Stimulated activated CD4-positive, alpha-beta T cell treated with anti-CD3 and anti-CD28 coated beads, TNF-alpha, amount 100 ng/mL, for 24 hours (primary cell): ENCODE measurements around the gene RETNLB.

Experiments used
- DNase-seq, 3 experiments: peaks; one replicate each; pipeline ENCODE4 v3.0.0-alpha.2; 2020; ENCODE audit warnings: low read depth in 3 of 3

Gene RETNLB, protein sequence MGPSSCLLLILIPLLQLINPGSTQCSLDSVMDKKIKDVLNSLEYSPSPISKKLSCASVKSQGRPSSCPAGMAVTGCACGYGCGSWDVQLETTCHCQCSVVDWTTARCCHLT

DNA sequence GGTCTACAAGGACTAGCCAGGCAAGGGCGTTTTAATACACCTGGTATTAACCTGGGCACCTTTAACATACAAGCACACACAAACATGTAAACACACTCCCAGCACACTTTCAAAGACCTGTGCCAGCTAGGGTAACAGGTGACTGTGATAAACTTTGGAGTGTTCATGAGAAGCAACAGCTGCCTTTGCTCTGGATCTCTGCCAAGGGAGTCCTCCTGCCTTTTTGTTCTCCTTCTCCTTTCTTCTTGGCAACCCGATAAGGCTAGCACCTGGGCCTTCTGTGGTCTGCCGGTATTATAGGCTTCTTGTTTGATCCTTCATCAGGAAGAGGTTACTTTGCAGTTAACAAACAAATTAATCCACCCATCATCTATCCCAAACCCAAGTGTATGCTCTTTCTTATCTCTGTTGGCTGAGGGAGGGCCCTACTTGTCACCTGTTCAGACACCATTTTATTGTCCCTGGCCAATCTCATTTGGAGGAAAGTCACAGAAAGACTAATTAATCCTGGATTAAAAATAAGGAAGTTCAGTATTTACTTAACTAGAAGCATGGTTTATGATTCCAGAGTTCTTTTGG is at the start of gene RETNLB:
Gene RETNLB, minus strand, starts transcription at position 7 of the 579 bp plus-strand sequence. CDS start 225 bp downstream, outside the sequence.
- no peak for DNase-seq

DNA sequence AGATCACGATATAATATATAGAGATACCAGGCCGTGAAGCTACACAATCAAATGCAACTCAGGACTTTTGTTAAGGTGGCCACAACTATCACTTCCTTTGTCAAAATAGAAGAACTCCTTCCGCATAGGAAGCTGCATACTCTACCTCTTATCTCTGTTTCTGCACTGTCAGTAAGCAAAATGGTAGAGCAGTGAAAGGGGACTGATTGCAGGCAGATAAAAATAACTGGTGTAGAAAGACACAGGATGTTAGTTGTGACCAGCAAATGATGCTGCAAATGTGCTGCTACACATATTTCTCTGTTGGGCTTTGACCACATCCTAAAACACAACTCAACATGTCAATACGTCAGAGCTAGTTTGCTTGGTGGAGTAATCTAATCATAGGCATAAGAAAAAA is 49.1 kb upstream of the RETNLB start:
- DNase-seq = no peak

DNA sequence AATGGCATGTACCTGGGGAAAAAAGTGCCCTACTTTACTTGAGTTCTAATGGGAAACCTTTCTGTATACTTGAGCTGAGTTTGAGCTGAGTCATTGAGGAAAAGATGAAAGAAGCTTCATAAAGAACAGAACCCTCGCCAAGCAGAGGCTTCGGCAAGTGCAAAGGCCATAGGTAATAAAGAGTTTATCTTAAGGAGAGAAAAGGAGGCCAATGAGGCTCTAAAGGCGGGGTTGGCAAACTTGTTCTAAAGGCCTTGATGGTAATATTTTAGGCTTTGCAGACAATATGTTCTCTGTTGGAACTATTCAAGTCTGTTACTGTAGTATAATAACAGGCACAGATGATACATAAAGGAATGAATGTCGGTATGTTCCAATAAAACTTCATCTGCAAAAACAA is 47.8 kb upstream of the RETNLB start:
- DNase-seq = no peak

DNA sequence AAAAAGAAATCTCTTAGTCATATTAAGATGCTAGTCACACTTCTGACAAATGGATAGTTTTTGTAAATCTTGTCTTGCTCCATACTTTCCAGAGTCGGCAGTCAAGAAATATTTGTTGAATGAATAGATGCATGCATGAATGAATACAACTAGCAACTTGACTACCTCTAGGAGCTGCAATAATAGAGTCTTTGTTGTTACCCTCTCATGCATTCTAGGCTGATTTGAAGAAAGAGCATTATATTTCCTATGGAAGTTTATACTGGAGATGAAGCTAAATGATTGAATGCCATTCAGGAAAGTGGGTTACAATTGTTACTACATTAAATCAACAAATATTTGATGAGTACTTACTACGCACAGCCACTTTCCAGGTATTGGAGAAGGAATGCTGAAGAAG is 47.2 kb upstream of the RETNLB start:
- no peak for DNase-seq

DNA sequence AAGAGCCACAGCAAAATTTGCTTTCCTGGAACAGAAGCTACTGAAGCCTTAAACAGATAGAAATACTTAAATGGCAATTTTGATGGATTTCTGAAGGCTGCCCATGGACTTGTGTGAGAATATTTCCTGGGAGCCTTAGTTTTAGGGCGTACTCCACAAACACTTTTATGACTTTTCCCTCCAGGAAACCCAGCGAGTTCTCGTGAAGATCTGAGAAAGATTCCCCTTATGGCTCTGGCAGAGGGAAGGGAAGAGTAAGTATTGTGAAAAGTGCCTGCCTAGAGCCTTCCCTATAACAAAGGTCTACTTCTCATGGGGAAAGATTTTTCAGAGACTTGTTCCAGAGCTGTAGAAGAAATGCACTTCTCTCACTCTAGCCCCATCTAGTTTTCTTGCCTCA is 34.3 kb upstream of the RETNLB start:
- no peak for DNase-seq

DNA sequence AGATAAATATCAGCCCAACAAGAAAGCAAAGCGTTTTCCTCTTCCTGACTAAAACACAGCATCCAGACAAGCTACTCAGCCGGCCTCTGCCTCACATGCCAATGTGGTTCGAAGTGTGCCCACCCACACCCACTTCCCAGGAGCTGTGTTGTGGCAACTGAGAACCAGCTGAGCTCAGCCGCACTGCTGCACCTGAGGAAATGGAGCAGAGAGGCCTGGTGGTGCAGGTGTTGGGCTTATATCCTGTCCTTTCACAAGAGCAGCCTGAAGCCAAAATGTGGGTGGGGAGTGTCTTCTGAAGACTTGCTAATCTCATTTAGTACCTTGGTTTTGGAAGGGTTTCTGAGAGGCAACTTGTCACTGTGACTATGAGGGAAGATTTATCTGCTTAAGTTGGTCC is 23.0 kb upstream of the RETNLB start:
- peak in 1 of 3 experiments; percentile 9 for DNase-seq

DNA sequence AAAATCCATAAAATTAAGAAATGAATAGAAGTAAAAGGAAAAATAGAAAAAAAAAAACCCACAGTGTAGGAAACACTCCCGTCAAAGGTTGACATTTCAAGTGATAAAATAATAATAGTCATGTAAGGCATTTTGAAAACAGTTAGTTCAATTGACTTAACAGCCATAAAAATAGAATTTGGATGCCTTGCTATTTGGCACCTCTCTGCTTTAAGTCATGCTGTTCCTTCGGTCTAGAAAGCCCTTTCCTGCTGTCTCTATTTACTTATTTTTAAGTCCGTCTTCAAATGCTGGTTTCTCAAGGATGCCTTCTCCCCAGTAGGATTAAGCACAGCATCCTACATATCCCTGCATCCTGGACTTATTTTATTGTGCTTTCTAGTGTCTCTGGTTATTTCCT is 22.3 kb upstream of the RETNLB start:
- DNase-seq = no peak

DNA sequence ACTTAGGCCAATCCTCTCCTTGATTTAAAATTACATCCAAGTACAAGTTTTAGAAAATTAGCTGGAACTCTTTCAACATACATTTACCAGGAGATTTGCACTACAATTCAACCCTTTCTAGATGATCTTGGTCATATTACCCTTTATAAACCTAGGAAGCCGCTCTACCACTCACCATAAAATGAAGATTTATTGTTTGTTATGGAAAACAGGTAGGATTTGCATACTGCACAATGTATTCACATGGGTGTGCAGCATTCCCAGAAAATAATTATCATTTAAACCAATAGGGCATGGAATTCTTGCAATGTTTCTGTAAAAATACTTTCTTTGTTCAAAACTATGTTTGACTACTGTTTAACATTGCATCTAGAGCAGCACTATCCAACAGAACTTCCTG is 18.4 kb upstream of the RETNLB start:
- no peak for DNase-seq

DNA sequence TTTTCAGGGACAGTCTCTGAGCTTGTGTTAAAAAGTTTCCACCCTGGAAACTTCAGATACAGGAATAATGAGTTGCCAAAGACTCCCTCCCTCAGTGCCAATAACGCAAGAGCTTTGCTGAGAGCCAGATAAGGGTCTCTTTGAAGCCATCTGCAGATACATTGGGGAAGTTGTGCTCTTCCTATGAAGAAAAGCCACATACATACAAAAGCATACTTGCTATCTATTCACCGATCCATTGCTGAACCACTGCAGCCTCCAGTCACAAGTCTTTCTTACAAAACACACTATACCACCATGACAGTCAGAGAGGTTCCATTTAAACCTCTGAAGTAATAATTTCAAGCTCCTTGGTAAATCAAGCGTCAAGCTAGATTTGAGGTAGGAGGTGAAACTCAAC is 10.0 kb upstream of the RETNLB start:
- no peak for DNase-seq

DNA sequence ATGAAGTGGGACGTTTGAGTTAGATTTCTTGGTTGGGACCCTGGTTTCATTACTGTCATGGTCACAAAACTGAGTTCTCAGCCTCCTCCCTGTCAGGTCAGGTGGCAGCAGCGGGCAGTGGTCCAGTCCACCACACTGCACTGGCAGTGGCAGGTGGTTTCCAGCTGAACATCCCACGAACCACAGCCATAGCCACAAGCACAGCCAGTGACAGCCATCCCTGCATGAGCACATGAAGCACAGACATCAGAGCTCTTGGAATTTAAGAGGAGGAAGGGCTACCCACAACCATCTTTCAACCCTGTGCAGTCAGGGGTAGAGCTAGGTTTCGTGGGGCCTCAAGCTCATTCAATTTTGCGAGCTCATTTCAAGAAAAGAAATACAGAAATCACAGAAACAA is 1.5 kb downstream of the RETNLB start:
- no peak for DNase-seq

DNA sequence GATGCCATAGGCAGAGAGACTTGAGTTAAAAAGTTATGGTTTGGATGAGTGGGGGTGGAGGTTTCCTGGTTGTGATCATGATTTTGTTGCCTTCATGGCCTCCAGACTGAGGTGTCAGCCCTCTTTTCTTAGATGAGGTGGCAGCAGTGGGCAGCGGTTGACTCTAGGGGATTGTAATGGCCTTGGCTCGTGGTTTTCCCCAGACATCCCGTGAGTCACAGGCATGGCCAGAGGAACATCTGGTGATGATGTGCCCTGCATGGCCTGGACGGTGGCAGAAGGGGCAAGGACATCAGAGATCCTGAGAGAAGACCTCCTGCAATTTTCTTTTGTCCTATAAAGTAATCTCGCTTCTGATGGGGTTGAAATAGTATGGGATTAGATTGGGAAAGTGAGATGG is 12.4 kb downstream of the RETNLB start:
- DNase-seq = no peak

DNA sequence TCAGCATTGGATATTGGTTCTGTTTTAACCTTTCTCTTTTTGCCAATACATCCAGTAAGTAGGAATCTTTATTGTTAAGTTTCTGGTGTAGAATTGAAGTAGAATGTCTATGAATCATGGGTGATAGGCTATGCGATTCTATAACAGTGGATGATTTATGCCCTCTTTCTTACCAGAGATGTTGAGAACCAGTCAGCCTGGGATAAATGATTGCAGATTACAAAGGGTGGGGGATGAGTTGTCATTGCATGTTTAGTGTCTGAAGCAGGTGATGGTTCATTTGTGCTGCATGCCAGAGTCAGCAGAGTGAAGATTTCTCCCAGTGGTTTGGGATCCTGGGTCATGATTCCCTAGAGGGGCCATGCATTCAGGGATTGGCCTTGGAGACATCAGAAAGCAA is 14.3 kb downstream of the RETNLB start:
- no peak for DNase-seq

DNA sequence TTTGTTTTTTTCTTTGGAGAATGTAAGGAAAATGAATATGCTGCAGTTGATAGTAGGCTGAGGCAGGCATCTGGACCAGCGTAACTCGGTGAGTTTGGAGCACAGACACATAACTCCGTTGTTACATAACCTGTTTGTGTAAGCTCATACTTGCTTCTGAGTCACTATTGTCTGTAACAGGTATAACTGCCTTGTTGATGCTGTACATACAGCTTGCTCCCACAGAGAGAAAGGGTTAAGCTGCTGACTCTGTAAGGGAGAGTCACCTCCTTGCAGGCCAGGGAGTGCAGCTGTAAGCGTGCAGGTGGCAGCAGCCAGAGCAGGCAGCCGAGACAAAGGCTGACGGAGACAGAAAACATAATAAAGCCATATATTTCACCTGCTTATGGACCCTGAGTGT is 20.4 kb downstream of the RETNLB start:
- no peak for DNase-seq

DNA sequence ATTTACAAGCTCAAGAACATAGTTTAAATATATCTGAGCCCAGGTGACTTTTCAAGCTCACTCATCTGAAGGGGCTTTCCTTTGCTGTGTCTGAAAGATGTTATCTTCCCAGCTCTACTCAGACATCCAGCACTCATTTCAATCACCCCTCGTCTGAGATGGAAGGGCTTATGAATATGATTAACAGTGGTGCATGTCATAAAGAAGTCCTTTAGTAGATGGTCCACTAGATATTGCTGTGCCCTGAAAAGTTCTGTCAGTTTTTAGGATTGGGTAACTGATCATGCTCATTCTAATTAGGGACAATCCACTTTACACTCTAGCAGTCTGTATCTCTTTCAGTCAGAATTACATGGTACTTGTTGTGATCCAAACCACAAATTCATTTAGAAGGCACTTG is 28.3 kb downstream of the RETNLB start:
- no peak for DNase-seq

DNA sequence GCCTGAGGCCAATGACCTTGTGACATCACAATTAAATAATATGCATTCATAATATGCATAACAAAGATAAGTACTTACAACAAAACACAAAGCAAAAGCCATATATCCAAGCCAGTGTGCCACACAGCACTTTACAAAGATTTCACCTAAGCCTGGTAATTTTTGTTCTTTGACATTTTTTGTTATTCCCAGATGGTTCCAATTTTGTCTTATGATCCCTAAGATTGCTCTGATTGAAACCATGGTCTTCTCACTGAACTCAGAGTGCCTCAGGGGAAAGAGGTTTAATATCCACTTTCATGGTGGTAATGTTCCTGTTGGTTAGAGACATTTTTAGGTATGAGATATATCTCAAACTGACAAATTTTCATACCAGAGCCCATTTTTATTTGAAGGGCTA is 29.1 kb downstream of the RETNLB start:
- no peak for DNase-seq

DNA sequence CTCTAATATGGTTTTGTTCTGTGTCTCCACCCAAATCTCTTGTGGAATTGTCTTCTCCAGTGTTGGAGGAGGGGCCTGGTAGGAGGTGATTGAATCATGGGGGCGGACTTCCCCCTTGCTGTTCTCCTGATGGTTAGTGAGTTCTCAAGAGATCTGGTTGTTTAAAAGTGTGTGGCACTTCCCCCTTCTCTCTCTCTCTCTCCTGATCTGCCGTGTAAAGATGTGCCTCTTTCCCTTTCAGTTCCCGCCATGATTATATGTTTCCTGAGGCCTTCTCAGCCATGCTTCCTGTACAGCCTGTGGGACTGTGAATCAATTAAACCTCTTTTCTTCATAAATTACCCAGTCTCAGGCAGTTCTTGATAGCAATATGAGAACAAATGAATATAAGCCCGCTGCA is 33.1 kb downstream of the RETNLB start:
- no peak for DNase-seq

DNA sequence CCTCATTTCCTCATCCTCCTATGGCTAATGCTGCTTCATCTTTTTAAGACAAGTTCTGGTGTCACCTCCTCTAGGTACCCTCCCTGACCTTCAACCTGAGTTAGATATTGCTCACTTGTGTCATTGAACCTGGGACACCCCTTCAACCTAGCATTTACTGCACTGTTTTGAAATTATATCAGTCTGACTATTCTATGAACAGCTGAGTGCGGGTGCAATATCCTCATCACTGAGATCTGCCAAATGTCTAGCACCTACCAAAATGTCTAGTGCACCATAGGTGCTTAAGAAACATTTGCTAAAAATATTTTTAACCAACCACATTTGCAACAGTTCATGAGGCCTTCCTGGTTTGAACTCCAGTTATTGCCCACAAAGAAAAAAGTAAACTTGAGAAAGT is 34.5 kb downstream of the RETNLB start:
- DNase-seq = no peak

DNA sequence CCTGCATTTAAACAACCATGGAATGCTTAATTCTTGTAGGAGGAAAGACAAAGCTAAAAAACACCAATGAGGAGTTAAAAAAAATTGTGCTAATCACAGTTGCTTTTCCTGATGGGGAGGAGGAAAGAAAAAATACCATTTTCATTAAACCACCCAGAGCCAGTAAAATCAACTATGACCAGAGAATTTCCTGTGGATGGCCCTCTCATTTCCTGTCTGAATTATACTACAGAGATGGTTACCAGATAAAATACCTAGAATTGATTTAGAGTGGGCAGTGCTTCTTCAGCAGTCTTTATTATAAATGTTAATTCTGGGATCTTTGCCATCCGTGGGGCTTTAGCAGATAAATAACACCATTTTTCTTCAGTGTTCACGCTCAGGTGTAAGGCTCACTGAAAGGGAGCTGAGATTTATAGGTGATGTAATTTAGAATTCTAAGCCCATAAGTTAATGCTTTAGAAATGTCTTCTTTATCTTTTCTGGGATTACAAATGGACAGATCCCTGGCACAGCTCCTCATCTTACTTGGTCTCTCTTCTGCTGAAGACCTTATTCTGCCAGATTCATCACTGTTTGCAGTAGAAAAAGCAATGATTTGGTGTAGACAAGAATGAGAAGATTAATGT is 37.9 kb downstream of the RETNLB start:
- DNase-seq = no peak

DNA sequence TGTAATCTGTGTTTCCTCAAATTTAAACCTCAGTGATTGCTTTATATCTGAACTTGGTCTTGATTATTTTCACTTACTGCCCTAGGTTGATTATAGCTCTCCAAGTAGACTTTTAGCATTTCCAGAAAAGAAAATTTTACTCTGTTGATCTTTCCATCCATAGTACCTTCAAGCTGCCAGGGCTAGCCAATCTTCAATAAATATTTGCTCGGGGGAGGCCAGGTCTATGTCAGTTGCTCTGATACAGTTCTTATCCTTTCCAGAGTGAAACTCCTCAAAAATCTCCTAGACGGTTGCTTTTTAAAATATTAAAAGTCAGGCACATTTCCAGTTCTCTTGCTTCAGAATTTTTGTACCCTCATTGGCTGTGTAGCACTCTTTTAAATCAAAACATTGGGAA is 38.8 kb downstream of the RETNLB start:
- no peak for DNase-seq

DNA sequence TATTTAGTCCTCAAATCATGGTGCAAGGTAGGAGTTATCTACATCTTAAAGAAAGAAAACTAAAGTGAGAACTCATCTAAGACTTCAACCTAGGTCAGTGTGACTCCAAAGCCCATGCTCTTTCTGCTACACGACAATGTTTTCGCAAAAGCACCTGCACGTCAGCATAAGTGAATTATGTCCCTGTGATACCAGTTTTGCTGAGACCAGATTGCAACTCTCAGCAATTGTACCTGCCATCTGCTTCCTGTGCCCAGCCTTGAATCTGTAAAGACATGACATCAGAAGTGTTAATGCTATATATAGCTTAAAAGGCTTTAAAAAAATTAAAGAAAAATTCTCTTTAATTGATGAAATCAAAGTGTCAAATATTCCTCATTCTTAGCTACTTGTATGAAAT is 43.4 kb downstream of the RETNLB start:
- no peak for DNase-seq

DNA sequence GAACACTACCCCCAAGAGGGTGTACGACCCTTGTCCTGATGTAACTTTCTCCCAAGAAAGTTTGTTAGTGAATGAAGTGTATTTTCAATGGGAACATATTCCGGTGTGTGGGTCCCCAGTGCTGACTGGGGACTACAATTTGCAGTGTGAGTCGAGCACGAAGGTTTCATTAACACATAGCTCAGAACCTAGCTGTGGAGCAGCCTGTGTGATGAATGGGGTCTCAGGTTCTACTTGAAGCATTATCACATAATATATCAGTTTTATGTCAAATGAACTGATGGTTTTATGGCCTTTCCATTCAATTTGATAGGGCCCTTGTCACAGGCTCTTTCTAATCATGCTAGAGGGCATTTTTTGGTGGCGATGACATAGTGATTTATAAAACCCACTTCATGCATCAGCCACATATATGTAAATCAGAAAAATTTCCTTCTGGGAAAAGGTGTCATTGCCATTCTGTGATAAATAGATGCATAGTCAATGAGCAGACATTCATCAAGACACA is 44.1 kb downstream of the RETNLB start:
- DNase-seq = no peak
